ENCODE data around the gene INHBA.

- TF ChIP-seq POLR2AphosphoS5 (IDR thresholded peaks at IDR 0.05; ENCODE audit: borderline replicate concordance, low read depth, low read length), result no peak
- TF ChIP-seq FOXP2 (optimal IDR thresholded peaks at IDR 0.05; ENCODE audit: control extremely low read depth, extremely low read length, insufficient read depth), result no peak
Observed at GRCh38 chr7:41679566-41679965, 23.3 kb downstream of the INHBA start.

All from SK-N-MC (cell line).